ENCODE data around the gene BTBD7.
"Not testable (repeated sequence)": the region's sequence is repeated elsewhere in the genome, so short reads cannot be mapped to it uniquely, and the experiment has no call there.

Gene BTBD7

GRCh38 chr14:93332853-93333630 is at the start of gene BTBD7:
TSS of gene BTBD7 (minus strand) at chr14:93333036. CDS start at chr14:93296051, 36,985 bp downstream.
- DNase-seq = peak; percentile 96

GRCh38 chr14:93381644-93382043 is 48.8 kb upstream of the BTBD7 start:
- DNase-seq = no peak

GRCh38 chr14:93379831-93380230 is 47.0 kb upstream of the BTBD7 start:
- no peak for DNase-seq

GRCh38 chr14:93375673-93376156 is 42.9 kb upstream of the BTBD7 start:
- DNase-seq = no peak

- DNase-seq = no peak
Observed at GRCh38 chr14:93369713-93370266, 37.0 kb upstream of the BTBD7 start.

GRCh38 chr14:93368996-93369712 is 36.3 kb upstream of the BTBD7 start:
- no peak for DNase-seq

- DNase-seq = not testable (repeated sequence)
Observed at GRCh38 chr14:93354873-93355272, 22.0 kb upstream of the BTBD7 start.

GRCh38 chr14:93348292-93348691 is 15.5 kb upstream of the BTBD7 start:
- DNase-seq = no peak

- no peak for DNase-seq
Observed at GRCh38 chr14:93347850-93348249, 15.0 kb upstream of the BTBD7 start.

- DNase-seq = no peak
Observed at GRCh38 chr14:93346926-93347721, 14.3 kb upstream of the BTBD7 start, which contains the start of gene COX8C. TSS of gene COX8C (plus strand) at chr14:93347182. CDS start at chr14:93347269, 87 bp downstream.

GRCh38 chr14:93343797-93344196 is 11.0 kb upstream of the BTBD7 start:
- DNase-seq = no peak

GRCh38 chr14:93343266-93343665 is 10.4 kb upstream of the BTBD7 start:
- no peak for DNase-seq

GRCh38 chr14:93337884-93338283 is 5.0 kb upstream of the BTBD7 start:
- no peak for DNase-seq

- peak; percentile 18 for DNase-seq
Observed at GRCh38 chr14:93337143-93337753, 4.4 kb upstream of the BTBD7 start.

- DNase-seq = no peak
Observed at GRCh38 chr14:93333631-93334103, 831 bp upstream of the BTBD7 start.

GRCh38 chr14:93332397-93332852 is 411 bp downstream of the BTBD7 start:
- peak; percentile 55 for DNase-seq

- no peak for DNase-seq
Observed at GRCh38 chr14:93331728-93332396, 974 bp downstream of the BTBD7 start.

GRCh38 chr14:93331002-93331727 is 1.7 kb downstream of the BTBD7 start:
- DNase-seq = peak; percentile 48

- no peak for DNase-seq
Observed at GRCh38 chr14:93330609-93331000, 2.2 kb downstream of the BTBD7 start.

GRCh38 chr14:93329965-93330608 is 2.7 kb downstream of the BTBD7 start:
- DNase-seq = no peak

Data from activated CD4-positive, alpha-beta T cell treated with anti-CD3 and anti-CD28 coated beads, Interleukin-10, Interleukin-2, amounts not matched to agents 100 ng/mL and 50 ng/mL, durations not matched to agents 16 hours and 8 hours (primary cell).